GM12878 (cell line): ENCODE results near the gene PRKN. TPM values are rescaled to one million over a fixed set of nuclear protein-coding genes. Genes with fewer than 3 reads are reported as not detected.

Experiments
- ATAC-seq: fragments of 200-7000 bp; cut with Tn5 transposase; 3 replicates; pipeline ENCODE4 v1.9.1; 2020; ENCODE audit warnings: mild to moderate bottlenecking, moderate library complexity
- BruUV-seq: library from RNA; stranded (reverse); fragments of 400-500 nt; replicated peaks from 2 replicates; lab custom pipeline; 2021; lab: Mats Ljungman, UMichigan
- CTCF ChIA-PET: fragments of 300-600 bp; sonication (Branson Sonifier 250); formaldehyde crosslinking; extraction: SDS; loops from one replicate; lab custom pipeline; 2021; ENCODE audit warnings: inconsistent platforms; lab: Yijun Ruan, JAX
- POLR2A ChIA-PET: fragments of 350-600 bp; formaldehyde crosslinking; extraction: SDS; loops from one replicate; lab custom pipeline; 2021; ENCODE audit warnings: inconsistent platforms; lab: Charles Lee
- RAD21 ChIA-PET: fragments of 300-600 bp; sonication (Branson Sonifier 250); formaldehyde crosslinking; loops from one replicate; lab custom pipeline; 2023; ENCODE audit warnings: antibody characterized with exemption; ENCODE audit not compliant: unreplicated experiment; lab: Charles Lee
- SMC1A ChIA-PET: fragments of 300-600 bp; sonication (Branson Sonifier 250); formaldehyde crosslinking; loops from one replicate; lab custom pipeline; 2023; ENCODE audit not compliant: unreplicated experiment, uncharacterized antibody; lab: Charles Lee
- DNase-seq: peaks from one replicate; pipeline ENCODE4 v3.0.0-alpha.2; 2011; ENCODE audit warnings: low read depth, low spot score
- FAIRE-seq: peaks from 3 replicates; lab custom pipeline; 2011; peaks lifted over from hg19 to GRCh38; lab: Jason Lieb, UNC
- H2AFZ ChIP-seq: 2 replicates; pipeline ENCODE4 v1.6.0; 2011; ENCODE audit warnings: low read depth, low read length, control low read depth; ENCODE audit not compliant: control insufficient read depth
- H3K27ac ChIP-seq: 2 replicates; pipeline ENCODE4 v1.5.1; 2011; ENCODE audit warnings: control low read depth; ENCODE audit not compliant: control insufficient read depth, insufficient read depth
- H3K27me3 ChIP-seq, 2 experiments: replicated peaks in 1 of 2; 2 replicates each; pipeline versions ENCODE4 v1.6.0 to v1.6.1; 2011; ENCODE audit warnings: low read length in 1 of 2; ENCODE audit not compliant: control insufficient read depth in 2 of 2, insufficient read depth in 2 of 2
- H3K36me3 ChIP-seq, 2 experiments: 2 replicates each; pipeline ENCODE4 v1.5.1; 2011; ENCODE audit warnings: low read length in 1 of 2; ENCODE audit not compliant: control insufficient read depth in 2 of 2, insufficient read depth in 2 of 2
- H3K4me1 ChIP-seq: 2 replicates; pipeline ENCODE4 v1.6.1; 2011; ENCODE audit warnings: mild to moderate bottlenecking, low read length, moderate library complexity, mixed read lengths; ENCODE audit not compliant: control insufficient read depth, insufficient read depth
- H3K4me2 ChIP-seq: 2 replicates; pipeline ENCODE4 v1.6.0; 2011; ENCODE audit warnings: control low read depth; ENCODE audit not compliant: control insufficient read depth, insufficient read depth
- H3K4me3 ChIP-seq: fragments of 200-600 bp; sonication (generic); 2 replicates; pipeline ENCODE4 v1.5.1; 2016
- H3K79me2 ChIP-seq: 2 replicates; pipeline ENCODE4 v1.6.0; 2011; ENCODE audit warnings: low read length; ENCODE audit not compliant: control insufficient read depth, insufficient read depth
- H3K9ac ChIP-seq: 2 replicates; pipeline ENCODE4 v1.8.0; 2011; ENCODE audit warnings: low read length, control low read depth, mixed read lengths; ENCODE audit not compliant: control insufficient read depth, insufficient read depth
- H3K9me3 ChIP-seq: replicated peaks from 3 replicates; pipeline ENCODE4 v1.5.1; 2011; ENCODE audit warnings: mild to moderate bottlenecking, low read length; ENCODE audit not compliant: control insufficient read depth, insufficient read depth
- H4K20me1 ChIP-seq: 2 replicates; pipeline ENCODE4 v1.6.0; 2011; ENCODE audit not compliant: control insufficient read depth, insufficient read depth
- ATF3 ChIP-seq: IDR thresholded peaks from 2 replicates; pipeline ENCODE4 v1.6.1; 2011; ENCODE audit warnings: low read depth, mild to moderate bottlenecking, low read length, moderate library complexity, borderline replicate concordance; ENCODE audit errors: extremely low read depth
- CEBPB ChIP-seq, 2 experiments: fragments of 150-350 bp in 1 of 2; IDR thresholded peaks; 2 replicates each; pipeline ENCODE4 v1.6.1; 2012 to 2014; ENCODE audit warnings: low read depth in 2 of 2, low read length in 2 of 2, borderline replicate concordance in 1 of 2, inconsistent platforms in 1 of 2
- CREM ChIP-seq: IDR thresholded peaks from 2 replicates; pipeline ENCODE4 v1.6.1; 2014; ENCODE audit warnings: antibody characterized with exemption, low read depth
- ELK1 ChIP-seq: IDR thresholded peaks from 2 replicates; pipeline ENCODE4 v1.6.1; 2012; ENCODE audit warnings: low read depth, low read length, improper control_type of control experiment
- HDGF ChIP-seq: fragments of 450-650 bp; IDR thresholded peaks from 2 replicates; pipeline ENCODE4 v1.6.1; 2016; ENCODE audit warnings: antibody characterized with exemption
- KAT2A ChIP-seq: conservative IDR thresholded peaks from 2 replicates; pipeline ENCODE4 v1.6.1; 2011; ENCODE audit warnings: low read depth, low read length; ENCODE audit not compliant: control insufficient read depth
- NFYB ChIP-seq: IDR thresholded peaks from 2 replicates; pipeline ENCODE4 v1.6.1; 2011; ENCODE audit warnings: low read depth, mild to moderate bottlenecking, low read length, improper control_type of control experiment, moderate library complexity; ENCODE audit not compliant: insufficient read depth
- PAX8 ChIP-seq: fragments of 450-650 bp; IDR thresholded peaks from 2 replicates; pipeline ENCODE4 v1.6.1; 2017; ENCODE audit warnings: mild to moderate bottlenecking, moderate library complexity
- PML ChIP-seq: IDR thresholded peaks from 2 replicates; pipeline ENCODE4 v1.6.1; 2012; ENCODE audit warnings: low read length, inconsistent platforms
- POLR2A ChIP-seq: IDR thresholded peaks from 2 replicates; pipeline ENCODE4 v1.6.1; 2011; ENCODE audit warnings: low read depth, mild to moderate bottlenecking, low read length
- POLR2AphosphoS2 ChIP-seq: IDR thresholded peaks from 2 replicates; pipeline ENCODE4 v1.6.1; 2011; ENCODE audit warnings: low read depth, mild to moderate bottlenecking, low read length, improper control_type of control experiment, moderate library complexity
- SMC3 ChIP-seq: IDR thresholded peaks from 2 replicates; pipeline ENCODE4 v1.6.1; 2011; ENCODE audit warnings: low read length, improper control_type of control experiment, borderline replicate concordance
- SREBF2 ChIP-seq: IDR thresholded peaks from 2 replicates; pipeline ENCODE4 v1.6.1; 2012; ENCODE audit warnings: mild to moderate bottlenecking, low read length
- STAT1 ChIP-seq: fragments of 450-650 bp; conservative IDR thresholded peaks from 2 replicates; pipeline ENCODE4 v1.6.1; 2014; ENCODE audit warnings: antibody characterized with exemption, mild to moderate bottlenecking
- WRNIP1 ChIP-seq: IDR thresholded peaks from 2 replicates; pipeline ENCODE4 v1.6.1; 2011; ENCODE audit warnings: low read depth, low read length, improper control_type of control experiment, borderline replicate concordance
- ZNF217 ChIP-seq: fragments of 450-650 bp; IDR thresholded peaks from 2 replicates; pipeline ENCODE4 v1.6.1; 2017; ENCODE audit warnings: antibody characterized with exemption, mild to moderate bottlenecking
- WGBS: methylation state at CpG from one replicate; pipeline ENCODE4 v1.1.6; 2016; ENCODE audit warnings: low lambda C conversion rate; ENCODE audit not compliant: insufficient replicate concordance, insufficient coverage; ENCODE audit errors: missing lambda C conversion rate; 5-methylcytosine and 5-hydroxymethylcytosine counted together
- in situ Hi-C: fragments of 300-500 bp; cut with MboI; formaldehyde crosslinking; loops from 9 replicates; pipeline ENCODE4 v1.14.3; 2018; ENCODE audit warnings: mixed read lengths
- intact Hi-C: fragments of 100-400 bp; cut with micrococcal nuclease; formaldehyde crosslinking; loops from one replicate; pipeline ENCODE4 v1.14.2; 2022; ENCODE audit not compliant: unreplicated experiment
- polyA plus RNA-seq, 11 experiments: library from polyadenylated mRNA; depleted of rRNA in 4 of 11; unstranded in 6 of 11; stranded (reverse) in 5 of 11; fragments of >200 nt; fragmentation: Nextera tagmentation in 4 of 11; fragmentation: Illumina TruSeq in 1 of 11; extraction: Ambion mirVana in 4 of 11; extraction: Trizol in 1 of 11; gene quantifications; 1 replicate in 1 of 11; 2 replicates in 10 of 11; pipeline versions ENCODE4 v1.2.1 to v1.2.3, GENCODE V29; 2011 to 2016; ENCODE audit warnings: inconsistent platforms in 2 of 11, missing spikeins in 2 of 11, low read depth in 1 of 11
- total RNA-seq, 4 experiments: library from RNA; depleted of rRNA in 3 of 4; stranded (reverse); fragments of >200 nt in 3 of 4; fragmentation: Illumina TruSeq in 1 of 4; extraction: Trizol in 1 of 4; gene quantifications; 2 replicates each; pipeline versions ENCODE4 v1.2.1 to v1.2.3, GENCODE V29; 2013 to 2021

PRKN gene
- total and polyA plus RNA-seq, 10 of the 15 experiments (the other 5 are each of a cell fraction or from before 2014, with no cell fraction given) = 0.06 to 0.09 TPM; not detected in 8

- Histone ChIP-seq H3K4me2 (no peak overlapping the region), H3K9me3 (no peaks in the 10 kb centered on the region), H4K20me1 (no peaks in the 10 kb centered on the region), H3K4me3 (no peak overlapping the region), H3K27ac (no peak overlapping the region), H2AFZ (no peak overlapping the region), H3K4me1 (no peaks in the 10 kb centered on the region), H3K27me3 (no peaks in the 10 kb centered on the region), H3K79me2 (no peaks in the 10 kb centered on the region), H3K9ac (no peak overlapping the region), H3K36me3 (no peaks in the 10 kb centered on the region)
- DNase-seq (no peak), FAIRE-seq (no peak), ATAC-seq (no peak)
- 25% methylated on average over 3 of the region's 3 CpGs for WGBS
- in situ Hi-C loops (no loop called here), intact Hi-C loops (no loop called here)
- CTCF ChIA-PET = no interaction called here
- RAD21 ChIA-PET = no interaction called here
- SMC1A ChIA-PET = no interaction called here
- BruUV-seq = no TSS peak
- POLR2A ChIA-PET = no interaction called here
- no peak for TF ChIP-seq SMC3
- TF ChIP-seq PML = no peak
- no peak for TF ChIP-seq STAT1
- TF ChIP-seq WRNIP1 = no peak
- no peak for TF ChIP-seq ATF3
- TF ChIP-seq ZNF217 = no peak
- TF ChIP-seq HDGF = no peak
- TF ChIP-seq NFYB = no peak
- TF ChIP-seq KAT2A = no peak
- TF ChIP-seq ELK1 = no peak
- TF ChIP-seq POLR2AphosphoS2 = no peak
- TF ChIP-seq CREM = no peak
- no peak for TF ChIP-seq SREBF2
- no peak for TF ChIP-seq POLR2A
- no peak for TF ChIP-seq CEBPB (IDR thresholded peaks at IDR 0.05; ENCODE audit: borderline replicate concordance in 1 of 2, low read depth in 2 of 2, low read length in 2 of 2)
- no peak for TF ChIP-seq PAX8
Observed at GRCh38 chr6:162581988-162582780, 145.4 kb downstream of the PRKN start.
